Duodenal mucosa (tissue), 2 donors: ENCODE data around the gene AP1M1.
A peak's percentile ranks its signal among the peaks of the same experiment; 100 is the strongest.

Source experiments
- H3K27ac ChIP-seq: one replicate; pipeline ENCODE4 v1.7.0; 2013; ENCODE audit warnings: low read depth, low read length
- H3K27me3 ChIP-seq, 2 donors: one replicate each; pipeline ENCODE4 v1.7.0; 2013; ENCODE audit warnings: low read length in 2 of 2, control low read depth in 1 of 2; ENCODE audit not compliant: insufficient read depth in 2 of 2, control insufficient read depth in 1 of 2
- H3K36me3 ChIP-seq, 2 donors: one replicate each; pipeline ENCODE4 v1.7.0; 2013; ENCODE audit warnings: low read length in 2 of 2, control low read depth in 1 of 2; ENCODE audit not compliant: insufficient read depth in 2 of 2, control insufficient read depth in 1 of 2
- H3K4me1 ChIP-seq, 2 donors: one replicate each; pipeline ENCODE4 v1.7.0; 2013; ENCODE audit warnings: low read length in 2 of 2, control low read depth in 1 of 2; ENCODE audit not compliant: insufficient read depth in 2 of 2, control insufficient read depth in 1 of 2
- H3K4me3 ChIP-seq, 2 donors: one replicate each; pipeline ENCODE4 v1.7.0; 2013; ENCODE audit warnings: low read length in 2 of 2, low read depth in 1 of 2
- H3K9ac ChIP-seq, 2 donors: one replicate each; pipeline ENCODE4 v1.7.0; 2013; ENCODE audit warnings: low read length in 2 of 2, low read depth in 1 of 2
- H3K9me3 ChIP-seq, 2 donors: one replicate each; pipeline ENCODE4 v1.7.0; 2013; ENCODE audit warnings: low read length in 2 of 2, control low read depth in 1 of 2; ENCODE audit not compliant: control insufficient read depth in 1 of 2

Gene AP1M1

DNA sequence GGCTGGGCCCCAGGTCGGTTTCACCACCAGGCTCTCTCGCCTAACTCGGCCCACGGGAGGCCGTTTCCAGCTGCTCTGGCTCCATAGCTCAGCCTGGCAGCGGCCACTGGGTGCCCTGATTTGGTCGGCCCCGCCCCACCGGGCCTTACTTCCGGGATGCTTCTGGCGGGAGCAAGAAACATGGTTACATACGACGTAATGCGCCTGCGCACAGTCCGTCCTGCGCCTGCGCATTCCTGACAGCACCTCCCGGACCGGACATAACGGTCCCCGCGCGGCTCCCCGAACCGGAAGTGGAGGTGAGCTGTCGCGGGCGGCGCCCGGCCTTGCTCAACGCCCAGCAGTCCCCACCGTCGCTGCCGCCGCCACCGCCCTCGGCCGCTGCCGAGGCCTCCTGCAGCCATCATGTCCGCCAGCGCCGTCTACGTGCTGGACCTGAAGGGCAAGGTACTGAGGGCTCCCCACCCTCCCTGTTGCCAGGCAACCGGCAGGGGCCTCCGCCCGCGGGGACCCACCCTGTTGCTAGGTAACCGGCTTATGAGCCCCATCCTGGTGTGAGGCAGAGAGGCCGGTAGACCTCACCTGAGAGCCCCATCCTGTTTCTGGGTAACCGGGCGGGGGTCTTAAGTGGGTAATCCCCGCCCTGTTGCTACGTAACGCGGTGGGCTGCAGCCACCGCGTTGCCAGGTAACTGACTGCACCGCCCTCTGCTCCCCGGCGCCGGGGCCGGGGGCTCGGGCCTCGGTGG lies at the start of gene AP1M1:
Gene AP1M1 (plus strand): TSS at position 290 of the 748 bp plus-strand sequence. CDS start 116 bp downstream, at position 406.
- Histone ChIP-seq H3K4me3 (peak within 1 kb of the TSS; percentile 81 to 90), H3K27ac (peak within 1 kb of the TSS; percentile 90), H3K9ac (peak within 1 kb of the TSS; percentile 63 to 87), H3K9me3 (no peaks in the 10 kb centered on the region), H3K4me1 (peaks cover 40 to 42% of the 10 kb centered on the region in 2 donors), H3K36me3 (peaks cover 4 to 18% of the 10 kb centered on the region in 2 donors), H3K27me3 (no peaks in the 10 kb centered on the region)

DNA sequence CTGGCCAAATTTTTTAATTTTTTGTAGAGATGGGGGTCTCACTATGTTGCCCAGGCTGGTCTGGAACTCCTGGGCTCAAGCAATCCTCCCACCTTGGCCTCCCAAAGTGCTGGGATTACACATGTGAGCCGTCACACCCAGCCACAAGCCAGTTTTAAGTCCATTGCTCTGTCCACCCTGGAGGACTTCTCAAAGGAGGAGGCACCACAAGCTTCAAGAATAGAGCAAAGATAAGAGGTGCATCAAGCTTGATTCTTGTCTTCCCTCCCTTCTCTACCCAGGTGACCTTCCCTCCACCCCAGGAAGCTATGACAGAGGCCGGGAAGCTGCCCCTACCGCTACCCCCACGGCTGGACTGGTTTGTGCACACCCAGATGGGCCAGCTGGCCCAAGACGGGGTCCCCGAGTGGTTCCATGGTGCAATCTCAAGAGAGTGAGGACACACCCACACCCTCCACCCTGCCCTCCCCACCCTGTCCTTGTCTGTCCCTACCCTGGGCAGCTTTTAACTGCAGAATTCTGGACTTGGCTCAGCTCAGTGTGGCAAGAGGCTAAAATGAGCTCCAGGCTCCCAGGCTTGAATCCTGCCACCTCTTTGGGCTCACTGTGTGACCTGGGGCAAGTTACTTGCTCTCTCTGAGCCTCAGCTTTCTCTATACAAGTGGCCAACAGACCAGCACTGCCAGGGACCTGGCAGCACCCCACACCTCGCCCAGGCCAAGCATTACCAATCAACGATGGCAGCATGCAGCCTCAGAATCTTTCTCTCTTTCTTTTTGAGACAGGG lies 49.1 kb upstream of the AP1M1 start:
- Histone ChIP-seq H3K27me3 (no peaks in the 10 kb centered on the region), H3K27ac (no peak overlapping the region), H3K4me1 (peaks cover 0 to 6% of the 10 kb centered on the region in 2 donors), H3K4me3 (no peak overlapping the region), H3K36me3 (peaks cover 15 to 26% of the 10 kb centered on the region in 2 donors), H3K9me3 (no peaks in the 10 kb centered on the region), H3K9ac (no peak overlapping the region)

DNA sequence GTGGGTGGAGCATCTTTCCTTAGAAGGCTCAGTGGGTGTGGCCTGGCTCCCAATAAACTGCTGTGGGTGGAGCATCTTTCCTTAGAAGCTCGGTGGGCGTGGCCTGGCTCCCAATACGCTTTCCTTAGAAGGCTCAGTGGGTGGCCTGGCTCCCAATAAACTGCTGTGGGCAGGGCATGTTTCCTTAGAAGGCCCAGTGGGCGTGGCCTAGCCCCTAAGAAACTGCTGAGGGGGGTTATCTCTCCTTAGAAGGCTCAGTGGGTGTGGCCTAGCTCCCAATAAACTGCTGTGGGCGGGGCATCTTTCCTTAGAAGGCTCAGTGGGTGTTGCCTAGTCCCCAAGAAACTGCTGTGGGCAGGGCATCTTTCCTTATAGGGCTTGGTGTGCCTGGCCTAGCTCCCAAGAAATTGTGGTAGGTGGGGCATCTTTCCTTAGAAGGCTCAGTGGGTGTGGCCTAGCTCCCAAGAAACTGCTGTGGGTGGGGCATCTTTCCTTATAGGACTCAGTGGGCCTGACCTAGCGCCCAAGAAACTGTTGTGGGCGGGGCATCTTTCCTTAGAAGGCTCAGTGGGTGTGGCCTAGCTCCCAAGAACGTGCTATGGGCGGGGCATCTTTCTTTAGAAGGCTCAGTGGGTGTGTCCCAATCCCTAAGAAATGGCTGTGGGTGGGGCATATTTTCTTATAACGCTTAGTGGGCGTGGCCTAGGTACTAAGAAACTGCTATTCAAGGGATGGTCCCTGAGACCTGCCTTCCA lies 44.0 kb upstream of the AP1M1 start:
- Histone ChIP-seq H3K9ac (no peak overlapping the region), H3K36me3 (peaks cover 32 to 40% of the 10 kb centered on the region in 2 donors), H3K9me3 (no peaks in the 10 kb centered on the region), H3K27ac (no peak overlapping the region), H3K4me3 (no peak overlapping the region), H3K27me3 (no peaks in the 10 kb centered on the region), H3K4me1 (peaks cover 0 to 2% of the 10 kb centered on the region in 2 donors)

DNA sequence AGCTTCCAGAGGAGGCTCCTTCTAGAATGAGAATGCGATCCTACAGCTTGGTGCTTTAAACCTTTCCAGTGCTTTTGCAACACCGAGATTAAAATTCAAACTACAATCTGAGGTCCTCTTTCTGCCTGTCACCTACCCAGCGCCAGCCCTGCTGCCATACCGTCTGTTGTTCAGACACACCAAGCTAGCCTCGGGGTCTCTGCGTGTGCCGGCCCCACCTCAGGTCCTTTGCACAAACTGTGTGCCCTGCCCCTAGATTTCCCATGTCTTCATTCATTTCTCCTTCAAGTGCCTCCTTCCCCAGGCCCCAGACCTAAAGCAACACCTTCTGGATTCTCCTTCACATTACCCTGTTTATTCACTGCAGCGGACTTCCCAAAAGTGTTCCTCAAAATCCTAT lies 43.2 kb upstream of the AP1M1 start:
- Histone ChIP-seq H3K27ac (no peak overlapping the region), H3K9me3 (no peaks in the 10 kb centered on the region), H3K36me3 (peaks cover 30 to 35% of the 10 kb centered on the region in 2 donors), H3K9ac (no peak overlapping the region), H3K4me1 (no peaks in the 10 kb centered on the region), H3K27me3 (no peaks in the 10 kb centered on the region), H3K4me3 (no peak overlapping the region)

DNA sequence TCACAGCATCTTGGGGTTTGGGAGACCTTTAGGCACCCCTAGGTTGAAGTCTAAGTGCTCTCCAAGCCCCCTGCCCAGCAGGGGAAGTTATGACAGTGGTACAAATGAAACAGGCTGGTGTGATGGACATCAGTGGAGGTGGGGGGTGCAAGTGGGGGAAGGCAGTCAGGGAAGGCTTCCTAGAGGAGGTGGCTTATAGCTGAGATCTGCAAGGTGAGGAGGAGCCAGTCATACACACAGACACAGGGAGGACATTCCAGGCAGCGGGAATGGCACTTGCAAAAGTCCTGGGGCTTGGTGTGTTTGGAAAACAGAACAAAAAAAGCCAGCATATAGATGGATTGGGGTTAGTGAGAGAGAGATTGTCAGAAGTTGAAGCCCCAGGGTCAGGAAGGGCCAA lies 42.6 kb upstream of the AP1M1 start:
- no peaks in the 10 kb centered on the region for H3K4me1 ChIP-seq
- H3K27ac ChIP-seq = no peak overlapping the region
- H3K4me3 ChIP-seq = no peak overlapping the region
- H3K27me3 ChIP-seq = no peaks in the 10 kb centered on the region
- H3K9ac ChIP-seq = no peak overlapping the region
- H3K9me3 ChIP-seq = no peaks in the 10 kb centered on the region
- peaks cover 30 to 35% of the 10 kb centered on the region in 2 donors for H3K36me3 ChIP-seq

DNA sequence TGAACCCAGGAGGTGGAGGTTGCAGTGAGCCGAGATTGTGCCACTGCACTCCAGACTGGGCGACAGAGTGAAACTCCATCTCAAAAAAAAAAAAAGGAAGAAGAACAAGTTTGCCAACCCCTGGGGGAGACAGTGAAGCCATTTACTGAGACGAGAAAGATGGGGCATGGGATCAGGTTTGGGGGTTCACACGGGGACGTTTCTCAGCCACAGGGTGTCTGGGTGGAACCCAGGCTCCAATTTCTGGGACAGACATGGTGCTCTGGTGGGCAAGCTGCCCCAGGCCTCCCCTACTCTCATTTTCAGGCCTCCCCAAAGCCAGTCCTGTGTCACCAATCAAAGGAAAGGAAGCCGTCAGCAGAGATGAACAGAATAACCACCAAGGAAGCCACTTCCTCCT lies 40.8 kb upstream of the AP1M1 start:
- Histone ChIP-seq H3K4me3 (no peak overlapping the region), H3K27ac (no peak overlapping the region), H3K9ac (no peak overlapping the region), H3K4me1 (peaks cover 4% of the 10 kb centered on the region in 2 donors), H3K9me3 (no peaks in the 10 kb centered on the region), H3K27me3 (no peaks in the 10 kb centered on the region), H3K36me3 (peaks cover 30 to 35% of the 10 kb centered on the region in 2 donors)

DNA sequence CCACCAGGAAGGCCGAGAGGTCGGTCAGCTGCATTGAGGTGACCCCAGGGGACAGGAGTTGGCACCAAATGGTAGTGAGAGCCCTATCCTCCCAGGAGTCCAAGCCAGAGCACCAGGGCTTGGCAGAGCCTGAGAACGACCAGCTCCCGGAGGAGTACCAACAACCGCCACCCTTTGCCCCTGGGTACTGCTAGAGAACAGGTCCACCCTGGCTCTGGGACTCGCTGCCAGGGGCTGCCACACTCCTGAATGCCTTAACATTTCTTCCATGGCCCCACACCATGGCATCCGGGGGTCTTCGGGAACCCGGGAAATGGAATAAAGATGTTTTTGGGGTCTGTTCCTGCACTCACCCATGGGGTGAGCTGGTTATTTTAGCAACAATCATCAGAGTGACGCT lies 40.1 kb upstream of the AP1M1 start:
- no peak overlapping the region for H3K27ac ChIP-seq
- no peak overlapping the region for H3K9ac ChIP-seq
- H3K27me3 ChIP-seq = no peaks in the 10 kb centered on the region
- H3K4me1 ChIP-seq = peaks cover 4% of the 10 kb centered on the region in 2 donors
- no peaks in the 10 kb centered on the region for H3K9me3 ChIP-seq
- H3K4me3 ChIP-seq = no peak overlapping the region
- peaks cover 27 to 32% of the 10 kb centered on the region in 2 donors for H3K36me3 ChIP-seq

DNA sequence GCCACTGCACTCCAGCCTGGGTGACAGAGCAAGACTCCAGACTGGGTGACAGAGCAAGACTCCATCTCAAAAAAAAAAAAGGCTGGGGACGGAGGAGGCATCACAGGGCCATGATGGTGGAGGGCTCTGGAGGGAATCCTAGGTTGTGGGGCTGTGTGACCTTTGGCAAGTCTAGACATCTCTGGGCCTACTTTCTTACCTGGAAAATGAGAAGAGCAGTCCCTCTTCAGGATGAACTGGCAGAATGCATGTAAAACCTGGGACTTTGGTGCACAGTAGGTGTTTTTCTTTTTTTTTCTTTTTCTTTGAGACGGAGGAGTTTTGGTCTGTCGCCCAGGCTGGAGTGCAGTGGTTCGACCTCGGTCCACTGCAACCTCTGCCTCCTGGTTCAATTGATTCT lies 38.1 kb upstream of the AP1M1 start:
- Histone ChIP-seq H3K27ac (no peak overlapping the region), H3K4me3 (no peak overlapping the region), H3K4me1 (peaks cover 9 to 11% of the 10 kb centered on the region in 2 donors)

DNA sequence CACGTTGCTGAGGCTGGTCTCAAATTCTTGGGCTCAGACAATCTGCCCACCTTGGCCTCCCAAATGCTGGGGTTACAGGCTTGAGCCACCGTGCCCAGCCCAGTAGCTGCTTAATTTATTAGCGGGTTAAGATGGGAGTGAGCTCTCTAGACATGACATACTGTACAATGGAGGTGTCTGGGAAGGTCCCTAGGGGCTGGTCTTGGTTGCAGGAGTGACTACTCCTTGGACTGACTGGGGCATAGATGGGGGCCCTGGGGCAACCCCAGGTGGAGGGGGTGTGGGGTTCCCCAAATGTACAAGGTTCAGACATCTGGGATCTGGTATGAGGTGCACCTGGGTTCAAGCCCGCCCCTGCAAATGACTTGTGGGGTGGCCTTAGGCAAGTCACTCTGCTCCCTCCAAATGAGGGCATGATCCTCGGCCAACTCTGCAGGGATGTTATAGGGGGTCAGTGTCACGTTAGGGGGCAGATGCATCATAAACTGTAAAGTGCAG lies 37.2 kb upstream of the AP1M1 start:
- Histone ChIP-seq H3K9ac (no peak overlapping the region), H3K4me3 (no peak overlapping the region), H3K27ac (no peak overlapping the region), H3K4me1 (peaks cover 9 to 12% of the 10 kb centered on the region in 2 donors), H3K36me3 (peaks cover 6 to 7% of the 10 kb centered on the region in 2 donors), H3K27me3 (no peaks in the 10 kb centered on the region), H3K9me3 (no peaks in the 10 kb centered on the region)

More for the DNA sequence above, 38.1 kb upstream of the AP1M1 start:
- Histone ChIP-seq H3K36me3 (peaks cover 12 to 16% of the 10 kb centered on the region in 2 donors), H3K9me3 (no peaks in the 10 kb centered on the region), H3K9ac (no peak overlapping the region), H3K27me3 (no peaks in the 10 kb centered on the region)
